IPS DF 6.9 (cell line): ENCODE results near the gene CGREF1.
A peak's percentile ranks its signal among the peaks of the same experiment; 100 is the strongest.

Experiments used
- DNase-seq: peaks from one replicate; pipeline ENCODE4 v3.0.0-alpha.2; 2013; ENCODE audit warnings: low read depth, low spot score
- H3K27ac ChIP-seq: one replicate; pipeline ENCODE4 v1.5.1; 2013; ENCODE audit warnings: low read length, control low read depth
- H3K27me3 ChIP-seq: 2 replicates; pipeline ENCODE4 v1.6.1; 2013; ENCODE audit warnings: mild to moderate bottlenecking, low read length; ENCODE audit not compliant: control insufficient read depth, insufficient read depth
- H3K36me3 ChIP-seq: 2 replicates; pipeline ENCODE4 v1.6.1; 2013; ENCODE audit warnings: low read length; ENCODE audit not compliant: control insufficient read depth, insufficient read depth
- H3K4me1 ChIP-seq: 2 replicates; pipeline ENCODE4 v1.6.1; 2013; ENCODE audit warnings: low read length; ENCODE audit not compliant: control insufficient read depth, insufficient read depth
- H3K4me3 ChIP-seq: 2 replicates; pipeline ENCODE4 v1.5.1; 2013; ENCODE audit warnings: mild to moderate bottlenecking, low read length
- H3K9me3 ChIP-seq: 2 replicates; pipeline ENCODE4 v1.6.1; 2013; ENCODE audit warnings: low read length, inconsistent platforms; ENCODE audit not compliant: control insufficient read depth, insufficient read depth
- WGBS: extraction: QIAGEN DNeasy Blood & Tissue Kit; methylation state at CpG from one replicate; pipeline ENCODE4 v1.1.7; 2013; ENCODE audit warnings: mixed read lengths, missing lambda C conversion rate; ENCODE audit not compliant: insufficient read length, insufficient coverage; 5-methylcytosine and 5-hydroxymethylcytosine counted together

Gene CGREF1, protein sequence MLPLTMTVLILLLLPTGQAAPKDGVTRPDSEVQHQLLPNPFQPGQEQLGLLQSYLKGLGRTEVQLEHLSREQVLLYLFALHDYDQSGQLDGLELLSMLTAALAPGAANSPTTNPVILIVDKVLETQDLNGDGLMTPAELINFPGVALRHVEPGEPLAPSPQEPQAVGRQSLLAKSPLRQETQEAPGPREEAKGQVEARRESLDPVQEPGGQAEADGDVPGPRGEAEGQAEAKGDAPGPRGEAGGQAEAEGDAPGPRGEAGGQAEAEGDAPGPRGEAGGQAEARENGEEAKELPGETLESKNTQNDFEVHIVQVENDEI

GRCh38 chr2:27118525-27119329 lies at the start of gene CGREF1:
Gene CGREF1, minus strand, starts transcription at chr2:27119128. Its CDS starts 14,762 bp downstream, at chr2:27104366.
- DNase-seq = no peak
- peaks cover 11% of the 10 kb centered on the region for H3K27me3 ChIP-seq
- H3K4me1 ChIP-seq = peaks cover 6% of the 10 kb centered on the region
- WGBS = no CpG with 5 or more reads among the region's 84 CpGs
- H3K27ac ChIP-seq = no peak within 1 kb of the TSS
- no peaks in the 10 kb centered on the region for H3K9me3 ChIP-seq
- no peaks in the 10 kb centered on the region for H3K36me3 ChIP-seq
- H3K4me3 ChIP-seq = peak within 1 kb of the TSS; percentile 34; the same call in 1 of the 2 replicates

DNA sequence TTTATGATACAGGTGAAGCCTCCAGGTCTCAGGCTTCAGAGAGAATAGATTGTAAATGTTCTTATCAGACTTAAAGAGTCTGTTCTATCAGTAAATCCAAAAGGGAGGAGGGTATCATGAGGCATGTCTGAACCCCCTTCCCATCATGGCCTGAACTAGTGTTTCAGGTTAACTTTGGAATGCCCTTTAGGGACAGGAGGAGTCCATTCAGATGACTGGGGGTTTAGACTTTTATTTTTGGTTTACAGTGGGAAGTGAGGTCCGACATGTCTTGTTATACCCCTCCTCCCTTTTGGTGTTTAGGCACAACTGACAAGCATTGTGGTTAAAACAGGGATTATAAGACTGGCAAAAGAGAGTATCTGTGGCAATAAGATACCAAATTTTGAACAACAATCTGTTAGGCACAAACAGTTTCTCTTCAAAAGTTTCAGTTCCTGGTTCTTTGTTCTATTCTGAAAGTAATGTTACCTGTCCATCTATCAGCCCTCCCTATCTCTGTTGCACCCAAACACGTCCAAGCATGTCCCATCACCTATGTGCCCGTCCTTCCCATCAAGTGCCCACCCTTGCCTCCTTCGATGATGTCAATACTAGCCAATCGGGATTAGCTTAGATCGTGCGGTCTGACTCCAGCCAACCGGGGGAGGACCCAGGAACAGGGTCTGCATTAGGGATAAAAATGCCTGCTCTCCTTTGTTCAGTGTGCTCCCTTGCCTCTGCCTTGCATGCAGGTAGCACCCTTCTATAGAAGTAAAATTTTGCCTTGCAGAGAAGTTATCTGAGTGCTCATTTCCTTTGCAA lies 46.2 kb upstream of the CGREF1 start:
- WGBS = no CpG with 5 or more reads among the region's 8 CpGs
- H3K4me1 ChIP-seq = no peaks in the 10 kb centered on the region
- H3K9me3 ChIP-seq = no peaks in the 10 kb centered on the region
- no peaks in the 10 kb centered on the region for H3K36me3 ChIP-seq
- H3K27ac ChIP-seq = no peak overlapping the region
- H3K4me3 ChIP-seq = no peak overlapping the region
- H3K27me3 ChIP-seq = no peaks in the 10 kb centered on the region
- no peak for DNase-seq

DNA sequence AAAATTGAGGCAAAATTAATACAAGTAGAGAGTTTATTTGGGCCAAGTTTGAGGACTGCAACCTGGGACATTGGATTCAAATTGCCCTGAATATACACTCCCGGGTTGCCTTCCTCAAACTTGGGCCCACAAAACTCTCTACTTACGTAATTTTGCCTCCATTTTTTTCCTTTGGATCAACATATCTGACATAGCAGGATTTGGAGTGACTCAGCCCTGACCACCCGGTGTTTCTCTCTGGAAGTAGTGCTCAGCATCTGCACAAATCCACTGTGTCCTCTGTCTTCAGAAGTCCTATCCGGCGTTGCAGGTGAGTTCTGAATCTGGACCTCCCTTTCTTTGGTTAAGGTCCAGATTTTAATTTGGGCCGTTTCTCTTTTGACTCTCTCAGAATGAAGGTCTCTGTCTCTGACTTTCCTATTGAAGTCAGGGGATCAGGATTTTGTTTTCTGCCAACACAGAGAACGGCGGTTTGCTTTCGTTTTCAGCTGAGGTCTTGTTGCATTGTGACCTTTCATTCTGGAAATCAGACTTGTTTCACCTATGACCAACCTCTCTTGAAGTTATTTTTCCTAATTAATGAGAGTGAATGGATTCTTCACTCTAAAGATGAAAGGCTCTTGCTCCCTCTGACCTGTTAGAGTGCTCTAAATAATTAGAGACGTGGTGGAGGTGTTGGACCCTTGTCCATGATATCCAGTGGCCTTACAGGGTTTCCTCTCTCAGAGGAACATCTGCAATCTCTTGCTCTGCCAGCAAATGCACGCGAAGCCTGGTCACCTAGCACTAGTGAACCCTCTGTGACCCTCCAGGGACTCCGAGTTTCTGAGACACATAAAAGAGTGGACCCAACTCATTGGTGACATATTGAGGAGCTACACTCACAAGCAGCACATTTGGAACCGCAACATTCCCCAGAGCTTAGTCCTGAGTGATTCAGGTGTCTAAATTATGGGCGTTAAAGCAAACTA lies 43.5 kb upstream of the CGREF1 start:
- H3K27me3 ChIP-seq = no peaks in the 10 kb centered on the region
- WGBS = no CpG with 5 or more reads among the region's 15 CpGs
- no peak overlapping the region for H3K27ac ChIP-seq
- H3K4me1 ChIP-seq = 0 out of 2 replicates have a peak, but pooled peaks cover 2% of the 10 kb centered on the region
- DNase-seq = no peak
- H3K4me3 ChIP-seq = no peak overlapping the region
- no peaks in the 10 kb centered on the region for H3K36me3 ChIP-seq
- no peaks in the 10 kb centered on the region for H3K9me3 ChIP-seq

DNA sequence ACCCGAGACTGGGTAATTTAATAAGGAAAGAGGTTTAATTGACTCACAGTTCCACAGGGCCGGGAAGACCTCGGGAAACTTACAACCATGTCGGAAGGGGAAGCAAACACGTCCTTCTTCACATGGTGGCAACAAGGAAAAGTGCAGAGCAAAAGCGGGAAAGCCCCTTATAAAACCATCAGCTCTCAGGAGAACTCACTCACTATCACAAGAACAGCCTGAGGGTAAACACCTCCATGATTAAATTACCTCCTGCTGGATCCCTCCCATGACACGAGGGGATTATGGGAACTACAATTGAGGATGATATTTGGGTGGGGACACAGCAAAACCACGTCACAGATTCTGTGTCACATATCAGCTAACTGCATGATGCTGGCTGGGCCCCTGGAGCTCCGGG lies 41.3 kb upstream of the CGREF1 start:
- DNase-seq = no peak
- Histone ChIP-seq H3K4me3 (no peak overlapping the region), H3K27me3 (no peaks in the 10 kb centered on the region), H3K4me1 (0 out of 2 replicates have a peak, but pooled peaks cover 2% of the 10 kb centered on the region), H3K27ac (no peak overlapping the region), H3K9me3 (no peaks in the 10 kb centered on the region), H3K36me3 (no peaks in the 10 kb centered on the region)
- WGBS = no CpG with 5 or more reads among the region's 9 CpGs

DNA sequence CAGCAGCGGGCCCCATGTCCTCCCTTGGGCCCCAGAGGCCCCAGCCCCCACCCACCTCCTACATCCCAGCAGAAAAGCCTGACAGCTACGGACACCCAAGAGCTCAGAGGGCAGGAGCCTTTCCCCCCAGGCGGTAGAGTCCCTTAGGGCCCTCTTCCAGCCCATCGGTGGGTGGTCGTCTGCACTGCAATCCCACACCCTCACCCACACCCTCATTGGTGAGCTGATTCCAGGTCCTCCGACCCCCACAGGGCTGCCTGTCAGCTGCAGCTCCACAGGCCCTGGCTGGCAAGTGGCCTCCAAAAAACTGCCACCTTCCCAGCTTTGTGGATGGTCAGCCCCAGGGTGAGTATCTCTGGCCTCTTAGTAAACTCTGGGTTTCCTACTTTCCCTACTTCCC lies 40.3 kb upstream of the CGREF1 start:
- Histone ChIP-seq H3K4me3 (no peak overlapping the region; the same call in 1 of the 2 replicates), H3K27ac (no peak overlapping the region), H3K4me1 (0 out of 2 replicates have a peak, but pooled peaks cover 2% of the 10 kb centered on the region), H3K9me3 (no peaks in the 10 kb centered on the region), H3K36me3 (no peaks in the 10 kb centered on the region), H3K27me3 (no peaks in the 10 kb centered on the region)
- DNase-seq = no peak
- no CpG with 5 or more reads among the region's 6 CpGs for WGBS

DNA sequence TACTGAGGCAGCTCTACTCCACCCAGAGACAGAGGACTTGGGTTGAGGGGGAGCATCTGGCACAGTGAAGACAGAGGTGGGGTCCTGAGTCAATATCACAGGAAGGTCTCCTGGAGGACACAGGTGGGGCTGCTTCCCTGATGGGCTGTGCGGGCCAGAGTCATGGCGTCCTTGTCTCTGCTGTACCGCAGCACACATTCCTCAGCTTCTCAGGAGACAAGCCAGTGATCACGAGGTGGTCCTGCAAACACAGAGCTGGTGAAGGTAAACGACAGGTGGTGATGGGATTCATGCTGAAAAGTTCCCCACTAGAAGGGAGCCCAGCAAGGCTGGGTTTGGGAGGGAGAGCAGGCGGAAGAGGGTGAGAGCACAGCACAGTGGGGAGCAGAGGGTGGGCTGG lies 39.5 kb upstream of the CGREF1 start:
- Histone ChIP-seq H3K36me3 (no peaks in the 10 kb centered on the region), H3K9me3 (no peaks in the 10 kb centered on the region), H3K4me1 (0 out of 2 replicates have a peak, but pooled peaks cover 2% of the 10 kb centered on the region), H3K27ac (no peak overlapping the region), H3K27me3 (no peaks in the 10 kb centered on the region), H3K4me3 (no peak overlapping the region)
- WGBS = no CpG with 5 or more reads among the region's 6 CpGs
- no peak for DNase-seq

- H3K4me3 ChIP-seq = no peak overlapping the region
- no peaks in the 10 kb centered on the region for H3K36me3 ChIP-seq
- no peaks in the 10 kb centered on the region for H3K27me3 ChIP-seq
- H3K4me1 ChIP-seq = 0 out of 2 replicates have a peak, but pooled peaks cover 2% of the 10 kb centered on the region
- DNase-seq = no peak
- H3K27ac ChIP-seq = no peak overlapping the region
- no CpG with 5 or more reads among the region's 9 CpGs for WGBS
- no peaks in the 10 kb centered on the region for H3K9me3 ChIP-seq
Observed at GRCh38 chr2:27155069-27155520, 36.2 kb upstream of the CGREF1 start.

GRCh38 chr2:27154488-27154887 lies 35.6 kb upstream of the CGREF1 start:
- Histone ChIP-seq H3K27ac (no peak overlapping the region), H3K9me3 (no peaks in the 10 kb centered on the region), H3K27me3 (no peaks in the 10 kb centered on the region), H3K36me3 (no peaks in the 10 kb centered on the region), H3K4me3 (no peak overlapping the region), H3K4me1 (0 out of 2 replicates have a peak, but pooled peaks cover 2% of the 10 kb centered on the region)
- WGBS = no CpG with 5 or more reads among the region's 6 CpGs
- DNase-seq = no peak

DNA sequence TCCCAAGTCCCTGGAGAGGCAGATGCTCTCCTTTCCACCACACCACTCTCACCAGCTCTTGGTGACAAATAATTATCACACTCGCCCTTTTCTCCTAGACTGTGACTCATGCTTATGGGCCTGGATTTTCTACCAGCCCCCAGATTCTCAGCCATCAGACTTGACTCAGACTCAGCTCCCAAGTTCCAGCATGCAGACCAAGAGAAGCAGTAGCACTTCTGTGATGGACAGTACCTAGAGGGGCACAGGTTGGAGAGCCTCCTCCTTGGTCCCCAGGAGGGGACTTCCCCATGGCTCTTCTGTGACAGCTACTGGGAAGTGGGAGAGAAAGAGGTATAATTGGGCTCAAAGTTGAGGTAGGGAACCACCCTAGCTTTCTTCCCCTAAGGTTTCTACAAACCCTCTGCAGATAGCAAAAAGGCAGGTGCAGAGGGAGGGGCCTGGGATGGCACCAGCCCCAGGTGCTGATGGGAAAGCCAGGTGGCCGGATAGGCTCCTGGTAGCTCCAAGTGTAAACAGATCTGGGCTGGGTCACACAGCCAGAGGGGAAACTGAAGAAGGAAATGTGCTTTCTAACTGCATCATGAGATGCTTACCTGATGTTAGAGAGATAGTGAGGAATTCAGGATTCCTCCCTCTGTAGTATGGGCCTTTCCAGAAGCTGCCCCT lies 34.0 kb upstream of the CGREF1 start:
- Histone ChIP-seq H3K9me3 (no peaks in the 10 kb centered on the region), H3K4me1 (no peaks in the 10 kb centered on the region), H3K27ac (no peak overlapping the region), H3K27me3 (no peaks in the 10 kb centered on the region), H3K36me3 (no peaks in the 10 kb centered on the region), H3K4me3 (no peak overlapping the region)
- WGBS = no CpG with 5 or more reads among the region's 2 CpGs
- no peak for DNase-seq
